Thymus (tissue), 11 donors: ENCODE results near the gene YJU2. TPM values are rescaled to one million over a fixed set of nuclear protein-coding genes. Genes with fewer than 3 reads are reported as not detected.

Source experiments
- DNase-seq, 9 donors: peaks; one replicate each; pipeline ENCODE4 v3.0.0-alpha.2; 2013; ENCODE audit warnings: low spot score in 9 of 9, low read depth in 6 of 9, missing footprints in 1 of 9
- H3K27ac ChIP-seq, 2 donors: one replicate each; pipeline ENCODE4 v1.5.1; 2013; ENCODE audit warnings: control low read depth in 1 of 2, low read depth in 1 of 2, low read length in 1 of 2, mild to moderate bottlenecking in 1 of 2, moderate library complexity in 1 of 2
- H3K27me3 ChIP-seq, 2 donors: one replicate each; pipeline ENCODE4 v1.5.1; 2013; ENCODE audit warnings: low read length in 1 of 2; ENCODE audit not compliant: control insufficient read depth in 2 of 2, insufficient read depth in 1 of 2
- H3K36me3 ChIP-seq, 2 donors: one replicate each; pipeline ENCODE4 v1.5.1; 2013; ENCODE audit warnings: low read length in 1 of 2, mild to moderate bottlenecking in 1 of 2, moderate library complexity in 1 of 2; ENCODE audit not compliant: control insufficient read depth in 2 of 2, insufficient read depth in 2 of 2
- H3K4me1 ChIP-seq, 2 donors: one replicate each; pipeline ENCODE4 v1.5.1; 2013; ENCODE audit warnings: low read length in 2 of 2; ENCODE audit not compliant: control insufficient read depth in 2 of 2, insufficient read depth in 2 of 2
- H3K4me3 ChIP-seq, 2 donors: one replicate each; pipeline ENCODE4 v1.5.1; 2013; ENCODE audit warnings: low read length in 2 of 2, control low read depth in 1 of 2, mild to moderate bottlenecking in 1 of 2
- H3K9me3 ChIP-seq, 2 donors: one replicate each; pipeline ENCODE4 v1.5.1; 2013; ENCODE audit warnings: low read length in 1 of 2, mild to moderate bottlenecking in 1 of 2; ENCODE audit not compliant: control insufficient read depth in 2 of 2, insufficient read depth in 1 of 2
- WGBS: extraction: QIAGEN DNeasy Blood & Tissue Kit; methylation state at CpG from one replicate; pipeline ENCODE4 v1.1.7; 2013; 5-methylcytosine and 5-hydroxymethylcytosine counted together
- polyA plus RNA-seq: library from polyadenylated mRNA; stranded (reverse); fragments of 200-250 nt; gene quantifications from one replicate; pipeline ENCODE4 v1.2.3, GENCODE V29; 2013
- total RNA-seq: library from RNA; stranded (reverse); fragments of 120-200 nt; gene quantifications from one replicate; pipeline ENCODE4 v1.2.4, GENCODE V29; 2013
- donor health status: healthy.

Gene YJU2
- total and polyA plus RNA-seq, 2 donors, result 22.6 to 26.8 TPM

GRCh38 chr19:4313847-4314490 lies 67.1 kb downstream of the YJU2 start:
- no peaks in the 10 kb centered on the region for H3K4me1 ChIP-seq
- 93% methylated on average over 12 of the region's 12 CpGs for WGBS
- no peak overlapping the region for H3K4me3 ChIP-seq

GRCh38 chr19:4316956-4317355 lies 70.1 kb downstream of the YJU2 start:
- Histone ChIP-seq H3K36me3 (peaks cover 0 to 2% of the 10 kb centered on the region in 2 donors), H3K9me3 (peaks cover 1 to 22% of the 10 kb centered on the region in 2 donors), H3K4me3 (no peak overlapping the region), H3K27me3 (no peaks in the 10 kb centered on the region), H3K4me1 (no peaks in the 10 kb centered on the region), H3K27ac (peak overlapping the region in 1 of 2 donors; percentile 42)
- 97% methylated on average over 9 of the region's 9 CpGs for WGBS
- no peak for DNase-seq

More at GRCh38 chr19:4313847-4314490, 67.1 kb downstream of the YJU2 start:
- peaks cover 1 to 15% of the 10 kb centered on the region in 2 donors for H3K9me3 ChIP-seq
- no peaks in the 10 kb centered on the region for H3K27me3 ChIP-seq
- DNase-seq, result no peak
- H3K36me3 ChIP-seq, result peaks cover 0 to 6% of the 10 kb centered on the region in 2 donors
- H3K27ac ChIP-seq, result no peak overlapping the region

GRCh38 chr19:4318460-4318859 lies 71.6 kb downstream of the YJU2 start:
- DNase-seq, result no peak
- H3K4me1 ChIP-seq, result no peaks in the 10 kb centered on the region
- peaks cover 1 to 22% of the 10 kb centered on the region in 2 donors for H3K9me3 ChIP-seq
- H3K4me3 ChIP-seq, result no peak overlapping the region
- 98% methylated on average over 7 of the region's 7 CpGs for WGBS
- no peaks in the 10 kb centered on the region for H3K36me3 ChIP-seq
- H3K27ac ChIP-seq, result no peak overlapping the region
- no peaks in the 10 kb centered on the region for H3K27me3 ChIP-seq

Other genes starting within 250 kb of the YJU2 start
- 13.4 TPM for gene PIAS4, start 239.3 kb upstream of the YJU2 start, total RNA-seq
- gene PIAS4, start 239.3 kb upstream of the YJU2 start, polyA plus RNA-seq, result 10.8 TPM
- 5.1 TPM for gene ZBTB7A, start 180.2 kb upstream of the YJU2 start, total RNA-seq
- 9.4 TPM for gene ZBTB7A, start 180.2 kb upstream of the YJU2 start, polyA plus RNA-seq
- 98.4 TPM for gene MAP2K2, start 123.0 kb upstream of the YJU2 start, total RNA-seq
- gene MAP2K2, start 123.0 kb upstream of the YJU2 start, polyA plus RNA-seq, result 144 TPM
- gene CREB3L3, start 93.4 kb upstream of the YJU2 start, total RNA-seq, result 0.57 TPM
- gene CREB3L3, start 93.4 kb upstream of the YJU2 start, polyA plus RNA-seq, result 2.0 TPM
- 10.7 TPM for gene SIRT6, start 64.5 kb upstream of the YJU2 start, total RNA-seq
- 30.0 TPM for gene SIRT6, start 64.5 kb upstream of the YJU2 start, polyA plus RNA-seq
- 0.42 TPM for gene ANKRD24, start 64.4 kb upstream of the YJU2 start, total RNA-seq
- 4.8 TPM for gene ANKRD24, start 64.4 kb upstream of the YJU2 start, polyA plus RNA-seq
- 5.7 TPM for gene EBI3, start 17.6 kb upstream of the YJU2 start, total RNA-seq
- gene EBI3, start 17.6 kb upstream of the YJU2 start, polyA plus RNA-seq, result 16.2 TPM
- gene SHD, start 32.2 kb downstream of the YJU2 start, total RNA-seq, result 0.80 TPM
- gene SHD, start 32.2 kb downstream of the YJU2 start, polyA plus RNA-seq, result 0.57 TPM
- gene TMIGD2, start 55.3 kb downstream of the YJU2 start, total RNA-seq, result 87.9 TPM
- 64.8 TPM for gene TMIGD2, start 55.3 kb downstream of the YJU2 start, polyA plus RNA-seq
- 4.3 TPM for gene FSD1, start 57.5 kb downstream of the YJU2 start, total RNA-seq
- 19.2 TPM for gene FSD1, start 57.5 kb downstream of the YJU2 start, polyA plus RNA-seq
- 20.8 TPM for gene STAP2, start 91.7 kb downstream of the YJU2 start, total RNA-seq
- gene STAP2, start 91.7 kb downstream of the YJU2 start, polyA plus RNA-seq, result 21.3 TPM
- gene MPND, start 96.5 kb downstream of the YJU2 start, total RNA-seq, result 7.8 TPM
- gene MPND, start 96.5 kb downstream of the YJU2 start, polyA plus RNA-seq, result 16.9 TPM
- gene SH3GL1, start 153.5 kb downstream of the YJU2 start, total RNA-seq, result 15.4 TPM
- 40.6 TPM for gene SH3GL1, start 153.5 kb downstream of the YJU2 start, polyA plus RNA-seq
- gene CHAF1A, start 155.6 kb downstream of the YJU2 start, total RNA-seq, result 19.5 TPM
- gene CHAF1A, start 155.6 kb downstream of the YJU2 start, polyA plus RNA-seq, result 3.5 TPM
- 45.1 TPM for gene UBXN6, start 210.7 kb downstream of the YJU2 start, total RNA-seq
- gene UBXN6, start 210.7 kb downstream of the YJU2 start, polyA plus RNA-seq, result 126 TPM
- gene HDGFL2, start 225.2 kb downstream of the YJU2 start, total RNA-seq, result 26.2 TPM
- 36.9 TPM for gene HDGFL2, start 225.2 kb downstream of the YJU2 start, polyA plus RNA-seq